Measurements from ENCODE around the gene ZNF513. TPM values are rescaled to one million over a fixed set of nuclear protein-coding genes. Genes with fewer than 3 reads are reported as not detected.

ZNF513 gene
- total RNA-seq, 1 donor from 2014 or later = 17.4 TPM

GRCh38 chr2:27350106-27350693 is 30.3 kb downstream of the ZNF513 start:
- no peak overlapping the region for H3K4me3 ChIP-seq
- intact Hi-C loops (cut with DNase I) = no loop called here
- no peaks in the 10 kb centered on the region for H3K36me3 ChIP-seq
- no peak overlapping the region for H3K27ac ChIP-seq
- DNase-seq (ENCODE audit: extremely low spot score in 2 of 2) = no peak
- no peaks in the 10 kb centered on the region for H3K27me3 ChIP-seq
- TF ChIP-seq POLR2AphosphoS5 (IDR thresholded peaks at IDR 0.05; ENCODE audit: insufficient read depth in 1 of 2, low read depth in 1 of 2) = no peak
- no peak for TF ChIP-seq CTCF (IDR thresholded peaks at IDR 0.05)
- no peak for TF ChIP-seq POLR2A (IDR thresholded peaks at IDR 0.05)
- H3K9me3 ChIP-seq = no peaks in the 10 kb centered on the region
- peaks cover 25% of the 10 kb centered on the region for H3K4me1 ChIP-seq

DNA sequence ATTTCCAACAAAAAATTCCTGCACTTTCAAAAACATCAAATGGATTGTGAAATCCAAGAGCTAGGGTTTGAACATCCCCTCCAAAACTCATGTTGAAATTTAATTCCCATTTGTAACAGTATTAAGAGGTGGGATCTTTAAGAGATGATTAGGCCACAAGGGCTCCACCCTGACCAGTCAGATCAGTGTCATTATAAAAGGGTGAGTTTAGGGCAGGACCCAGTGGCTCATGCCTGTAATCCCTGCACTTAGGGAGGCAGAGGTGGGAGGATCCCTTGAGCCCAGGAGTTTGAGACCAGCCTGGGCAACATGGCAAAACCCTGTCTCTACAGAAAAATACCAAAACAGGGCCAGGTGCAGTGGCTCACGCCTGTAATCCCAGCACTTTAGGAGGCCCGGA is 32.9 kb downstream of the ZNF513 start:
- Histone ChIP-seq H3K27me3 (no peaks in the 10 kb centered on the region), H3K9me3 (no peaks in the 10 kb centered on the region), H3K4me1 (peaks cover 4% of the 10 kb centered on the region), H3K4me3 (no peak overlapping the region), H3K36me3 (peaks cover 0 to 4% of the 10 kb centered on the region in 2 donors), H3K27ac (no peak overlapping the region)
- intact Hi-C loops (cut with DNase I) = no loop called here
- TF ChIP-seq POLR2AphosphoS5 (IDR thresholded peaks at IDR 0.05; ENCODE audit: insufficient read depth in 1 of 2, low read depth in 1 of 2) (no peak), CTCF (IDR thresholded peaks at IDR 0.05) (no peak), POLR2A (IDR thresholded peaks at IDR 0.05) (no peak)
- no peak for DNase-seq (ENCODE audit: extremely low spot score in 2 of 2)

GRCh38 chr2:27336173-27336572 is 44.4 kb downstream of the ZNF513 start:
- intact Hi-C loops (cut with DNase I) = no loop called here
- DNase-seq (ENCODE audit: extremely low spot score in 2 of 2) = no peak
- Histone ChIP-seq H3K27ac (no peak overlapping the region), H3K36me3 (peaks cover 0 to 78% of the 10 kb centered on the region in 2 donors), H3K27me3 (no peaks in the 10 kb centered on the region), H3K4me3 (no peak overlapping the region), H3K4me1 (no peaks in the 10 kb centered on the region), H3K9me3 (no peaks in the 10 kb centered on the region)
- TF ChIP-seq POLR2A (IDR thresholded peaks at IDR 0.05) = no peak
- no peak for TF ChIP-seq CTCF (IDR thresholded peaks at IDR 0.05)
- no peak for TF ChIP-seq POLR2AphosphoS5 (IDR thresholded peaks at IDR 0.05; ENCODE audit: insufficient read depth in 1 of 2, low read depth in 1 of 2)

GRCh38 chr2:27335311-27335710 is 45.2 kb downstream of the ZNF513 start:
- Histone ChIP-seq H3K4me3 (no peak overlapping the region), H3K4me1 (no peaks in the 10 kb centered on the region), H3K27ac (no peak overlapping the region), H3K9me3 (no peaks in the 10 kb centered on the region), H3K36me3 (peaks cover 0 to 78% of the 10 kb centered on the region in 2 donors), H3K27me3 (no peaks in the 10 kb centered on the region)
- no peak for DNase-seq (ENCODE audit: extremely low spot score in 2 of 2)
- intact Hi-C loops (cut with DNase I) = no loop called here
- TF ChIP-seq CTCF (IDR thresholded peaks at IDR 0.05) = no peak
- no peak for TF ChIP-seq POLR2A (IDR thresholded peaks at IDR 0.05)
- no peak for TF ChIP-seq POLR2AphosphoS5 (IDR thresholded peaks at IDR 0.05; ENCODE audit: insufficient read depth in 1 of 2, low read depth in 1 of 2)

Other genes starting within 250 kb of the ZNF513 start
- gene PREB, start 246.1 kb downstream of the ZNF513 start, total RNA-seq = 57.5 TPM
- gene PRR30, start 241.3 kb downstream of the ZNF513 start, total RNA-seq = not detected
- 7.4 TPM for gene TCF23, start 231.7 kb downstream of the ZNF513 start, total RNA-seq
- 150 TPM for gene ATRAID, start 168.7 kb downstream of the ZNF513 start, total RNA-seq
- 37.3 TPM for gene SLC5A6, start 168.5 kb downstream of the ZNF513 start, total RNA-seq
- 25.0 TPM for gene CAD, start 163.4 kb downstream of the ZNF513 start, total RNA-seq
- gene SLC30A3, start 117.7 kb downstream of the ZNF513 start, total RNA-seq = 1.2 TPM
- 1.5 TPM for gene DNAJC5G, start 105.3 kb downstream of the ZNF513 start, total RNA-seq
- gene TRIM54, start 98.3 kb downstream of the ZNF513 start, total RNA-seq = 2.5 TPM
- gene UCN, start 72.3 kb downstream of the ZNF513 start, total RNA-seq = 3.2 TPM
- gene MPV17, start 57.6 kb downstream of the ZNF513 start, total RNA-seq = 55.7 TPM
- gene GTF3C2, start 24.0 kb downstream of the ZNF513 start, total RNA-seq = 67.5 TPM
- gene EIF2B4, start 10.4 kb downstream of the ZNF513 start, total RNA-seq = 37.1 TPM
- 99.2 TPM for gene SNX17, start 10.1 kb downstream of the ZNF513 start, total RNA-seq
- gene PPM1G, start 28.9 kb upstream of the ZNF513 start, total RNA-seq = 45.4 TPM
- gene NRBP1, start 47.9 kb upstream of the ZNF513 start, total RNA-seq = 62.6 TPM
- gene KRTCAP3, start 61.6 kb upstream of the ZNF513 start, total RNA-seq = 3.9 TPM
- gene IFT172, start 109.0 kb upstream of the ZNF513 start, total RNA-seq = 30.7 TPM
- gene FNDC4, start 114.5 kb upstream of the ZNF513 start, total RNA-seq = 18.2 TPM
- 0.98 TPM for gene GCKR, start 116.1 kb upstream of the ZNF513 start, total RNA-seq
- gene ZNF512, start 202.3 kb upstream of the ZNF513 start, total RNA-seq = 35.4 TPM
- 2.5 TPM for gene CCDC121, start 248.3 kb upstream of the ZNF513 start, total RNA-seq
- 30.0 TPM for gene GPN1, start 248.3 kb upstream of the ZNF513 start, total RNA-seq

Measured in vagina (tissue), 2 donors.